Measurements from ENCODE around the gene C1QTNF12.

Gene C1QTNF12

GRCh38 chr1:1239614-1240347 lies 6.7 kb downstream of the C1QTNF12 start:
- DNase-seq: no peak

GRCh38 chr1:1239227-1239613 lies 7.3 kb downstream of the C1QTNF12 start:
- DNase-seq: no peak

- DNase-seq: no peak
Measured at GRCh38 chr1:1238702-1239178, 7.8 kb downstream of the C1QTNF12 start.

GRCh38 chr1:1237874-1238701 lies 8.4 kb downstream of the C1QTNF12 start:
- no peak for DNase-seq

- DNase-seq: no peak
Measured at GRCh38 chr1:1236945-1237873, 9.3 kb downstream of the C1QTNF12 start.

- DNase-seq: no peak
Measured at GRCh38 chr1:1236176-1236763, 10.3 kb downstream of the C1QTNF12 start.

GRCh38 chr1:1235016-1235744 lies 11.3 kb downstream of the C1QTNF12 start:
- no peak for DNase-seq

GRCh38 chr1:1234180-1234808 lies 12.2 kb downstream of the C1QTNF12 start:
- DNase-seq: no peak

GRCh38 chr1:1233567-1233892 lies 13.0 kb downstream of the C1QTNF12 start:
- no peak for DNase-seq

GRCh38 chr1:1232796-1233566 lies 13.5 kb downstream of the C1QTNF12 start:
- no peak for DNase-seq

GRCh38 chr1:1232208-1232795 lies 14.2 kb downstream of the C1QTNF12 start, which contains the start of gene B3GALT6:
Gene B3GALT6, plus strand, starts transcription at chr1:1232237. Its CDS starts 42 bp downstream, at chr1:1232279.
- DNase-seq: no peak

- DNase-seq: peak; percentile 91
Measured at GRCh38 chr1:1231400-1232207, 14.9 kb downstream of the C1QTNF12 start, which contains the start of gene SDF4. Gene SDF4, minus strand, starts transcription at chr1:1232001. Its CDS starts 3,229 bp downstream, at chr1:1228772.

- no peak for DNase-seq
Measured at GRCh38 chr1:1230656-1231399, 15.7 kb downstream of the C1QTNF12 start.

GRCh38 chr1:1229770-1230169 lies 16.8 kb downstream of the C1QTNF12 start:
- DNase-seq: no peak

GRCh38 chr1:1228596-1229321 lies 17.8 kb downstream of the C1QTNF12 start:
- DNase-seq: no peak

GRCh38 chr1:1228187-1228586 lies 18.3 kb downstream of the C1QTNF12 start:
- no peak for DNase-seq

- no peak for DNase-seq
Measured at GRCh38 chr1:1227386-1227785, 19.1 kb downstream of the C1QTNF12 start.

Data from NCI-H2081 treated with DMSO at 0.1 percent for 48 hours (cell line).